Endothelial cell of umbilical vein (primary cell): ENCODE data around the gene EEF2K. TPM values are rescaled to one million over a fixed set of nuclear protein-coding genes. Genes with fewer than 3 reads are reported as not detected.

ENCODE experiments used
- BruUV-seq: library from RNA; stranded (reverse); fragments of 400-500 nt; replicated peaks from 2 replicates; lab custom pipeline; 2021; lab: Mats Ljungman, UMichigan
- CTCF ChIA-PET: fragments of 300-600, 350-600 bp; sonication (Branson Sonifier 250); formaldehyde crosslinking; loops from one replicate; lab custom pipeline; 2021; ENCODE audit warnings: antibody characterized with exemption, inconsistent platforms; lab: Charles Lee
- POLR2A ChIA-PET: fragments of 300-600, 350-600 bp; sonication (Branson Sonifier 250); formaldehyde crosslinking; loops from one replicate; lab custom pipeline; 2021; ENCODE audit warnings: antibody characterized with exemption, inconsistent platforms; lab: Charles Lee
- DNase-seq: peaks from one replicate; pipeline ENCODE4 v3.0.0-alpha.2; 2011; ENCODE audit warnings: low read depth, low spot score
- FAIRE-seq: peaks from 2 replicates; lab custom pipeline; 2011; peaks lifted over from hg19 to GRCh38; lab: Jason Lieb, UNC
- H2AFZ ChIP-seq: 2 replicates; pipeline ENCODE4 v1.6.0; 2012; ENCODE audit warnings: low read depth, low read length, control low read depth, inconsistent platforms
- H3K27ac ChIP-seq: 2 replicates; pipeline ENCODE4 v1.5.1; 2011; ENCODE audit warnings: low read depth, mild to moderate bottlenecking, control low read depth, low read length, moderate library complexity; ENCODE audit not compliant: insufficient read depth
- H3K27me3 ChIP-seq, 2 experiments: 2 replicates each; pipeline versions ENCODE4 v1.6.0 to v1.6.1; 2011; ENCODE audit warnings: low read length in 2 of 2, mixed read lengths in 1 of 2; ENCODE audit not compliant: control insufficient read depth in 2 of 2, insufficient read depth in 2 of 2
- H3K36me3 ChIP-seq, 2 experiments: 2 replicates in 1 of 2; 3 replicates in 1 of 2; pipeline ENCODE4 v1.5.1; 2011; ENCODE audit warnings: low read length in 2 of 2, mild to moderate bottlenecking in 1 of 2, moderate library complexity in 1 of 2; ENCODE audit not compliant: control insufficient read depth in 2 of 2, insufficient read depth in 2 of 2; ENCODE audit errors: extremely low read depth in 1 of 2
- H3K4me1 ChIP-seq: 3 replicates; pipeline ENCODE4 v1.5.1; 2011; ENCODE audit warnings: mild to moderate bottlenecking, low read length; ENCODE audit not compliant: control insufficient read depth, insufficient read depth; ENCODE audit errors: extremely low read depth
- H3K4me2 ChIP-seq: 2 replicates; pipeline ENCODE4 v1.6.1; 2011; ENCODE audit warnings: low read length, control low read depth, mixed read lengths; ENCODE audit not compliant: insufficient read depth
- H3K4me3 ChIP-seq, 3 experiments: fragments of 200-600 bp in 1 of 3; sonication (generic), shearing (Covaris generic) in 1 of 3; replicated peaks in 1 of 3; 2 replicates each; pipeline ENCODE4 v1.5.1; 2011 to 2016; ENCODE audit warnings: control low read depth in 3 of 3, low read length in 3 of 3, mild to moderate bottlenecking in 2 of 3, inconsistent platforms in 1 of 3, low read depth in 1 of 3, moderate library complexity in 1 of 3; ENCODE audit not compliant: insufficient read depth in 1 of 3
- H3K79me2 ChIP-seq: 2 replicates; pipeline ENCODE4 v1.6.0; 2012; ENCODE audit warnings: low read length, inconsistent platforms; ENCODE audit not compliant: control insufficient read depth, insufficient read depth
- H3K9ac ChIP-seq: replicated peaks from 2 replicates; pipeline ENCODE3; 2011; ENCODE audit warnings: low read length, control low read depth; ENCODE audit not compliant: insufficient read depth; ENCODE audit errors: extremely low read depth
- H3K9me1 ChIP-seq: replicated peaks from 3 replicates; pipeline ENCODE4 v1.6.0; 2011; ENCODE audit warnings: mild to moderate bottlenecking, low read length; ENCODE audit not compliant: control insufficient read depth, insufficient read depth; ENCODE audit errors: extremely low read depth
- H3K9me3 ChIP-seq: replicated peaks from 2 replicates; pipeline ENCODE4 v1.5.1; 2012; ENCODE audit warnings: low read length, inconsistent platforms; ENCODE audit not compliant: control insufficient read depth, insufficient read depth
- H4K20me1 ChIP-seq: replicated peaks from 2 replicates; pipeline ENCODE3; 2011; ENCODE audit warnings: mild to moderate bottlenecking, low read length; ENCODE audit not compliant: control insufficient read depth, insufficient read depth; ENCODE audit errors: extremely low read depth
- CTCF ChIP-seq, 2 donors: IDR thresholded peaks; 1 replicate in 1 of 2; 2 replicates in 1 of 2; pipeline ENCODE4 v1.5.1; 2011; ENCODE audit warnings: low read length in 2 of 2, mild to moderate bottlenecking in 2 of 2, moderate library complexity in 2 of 2, control low read depth in 1 of 2, inconsistent platforms in 1 of 2, low read depth in 1 of 2; ENCODE audit not compliant: insufficient read depth in 1 of 2; ENCODE audit errors: extremely low read depth in 1 of 2
- EZH2 ChIP-seq: IDR thresholded peaks from 2 replicates; pipeline ENCODE4 v1.6.1; 2012; ENCODE audit warnings: borderline replicate concordance, low read depth, mild to moderate bottlenecking, moderate library complexity, low read length, inconsistent platforms; ENCODE audit not compliant: severe bottlenecking
- FOS ChIP-seq: IDR thresholded peaks from 2 replicates; pipeline ENCODE4 v1.6.1; 2011; ENCODE audit warnings: mild to moderate bottlenecking, low read length, moderate library complexity, borderline replicate concordance; ENCODE audit not compliant: insufficient read depth
- GATA2 ChIP-seq: IDR thresholded peaks from 2 replicates; pipeline ENCODE4 v1.7.0; 2011; ENCODE audit warnings: low read depth, mild to moderate bottlenecking, moderate library complexity, mixed read lengths, low read length; ENCODE audit not compliant: insufficient read length, insufficient read depth
- JUN ChIP-seq: IDR thresholded peaks from 2 replicates; pipeline ENCODE4 v1.6.1; 2011; ENCODE audit warnings: borderline replicate concordance, low read depth; ENCODE audit not compliant: insufficient read length, insufficient read depth
- MYC ChIP-seq: IDR thresholded peaks from one replicate; pipeline ENCODE4 v1.6.1; 2011; ENCODE audit warnings: mild to moderate bottlenecking, low read depth, low read length
- POLR2A ChIP-seq: IDR thresholded peaks from 2 replicates; pipeline ENCODE4 v1.6.1; 2012; ENCODE audit warnings: low read depth, mild to moderate bottlenecking, control low read depth, low read length
- POLR2AphosphoS5 ChIP-seq: IDR thresholded peaks from 2 replicates; pipeline ENCODE4 v1.6.1; 2012; ENCODE audit warnings: low read depth, mild to moderate bottlenecking, control low read depth, low read length, moderate library complexity; ENCODE audit not compliant: insufficient read depth
- dilution Hi-C: fragments of 300-500 bp; cut with MboI; formaldehyde crosslinking; loops from one replicate; pipeline ENCODE4 v1.15.0; 2019; ENCODE audit warnings: low sequenced_read_pairs; ENCODE audit not compliant: extremely low pct_ligation_motif_present
- intact Hi-C: fragments of 100-400 bp; cut with micrococcal nuclease; formaldehyde crosslinking; loops from one replicate; pipeline ENCODE4 v1.10.0; 2022
- polyA plus RNA-seq, 4 experiments: library from polyadenylated mRNA; depleted of rRNA in 3 of 4; stranded (reverse) in 3 of 4; unstranded in 1 of 4; fragments of >200 nt; gene quantifications; 2 replicates each; pipeline versions ENCODE4 v1.2.1 to v1.2.3, GENCODE V29; 2011 to 2012; ENCODE audit warnings: missing spikeins in 1 of 4
- total RNA-seq: library from RNA; stranded (reverse); gene quantifications from 2 replicates; pipeline ENCODE4 v1.2.3, GENCODE V29; 2021
- TF ChIP-seq, protein P1 (sequence below): IDR thresholded peaks from 2 replicates; pipeline ENCODE4 v1.6.1; 2011; ENCODE audit not compliant: insufficient read depth, insufficient read length

EEF2K gene
- total and polyA plus RNA-seq, 2 donors (not counting 3 experiments of a cell fraction or from before 2014, with no cell fraction given): 16.0 to 48.6 TPM

GRCh38 chr16:22329199-22329695, 123.2 kb downstream of the EEF2K start:
- dilution Hi-C loops (no loop called here), intact Hi-C loops (loop anchor here (10.0 kb wide), 1 partner anchor 346 kb away; no protein-coding TSS in a partner anchor)
- no peak for FAIRE-seq
- no peak overlapping the region for H2AFZ ChIP-seq
- H3K9me3 ChIP-seq: no peaks in the 10 kb centered on the region
- H3K9me1 ChIP-seq: no peaks in the 10 kb centered on the region
- no peaks in the 10 kb centered on the region for H3K4me1 ChIP-seq
- no peak overlapping the region for H3K27ac ChIP-seq
- no peak for TF ChIP-seq FOS
- no peak for TF ChIP-seq CTCF (IDR thresholded peaks at IDR 0.05; ENCODE audit: extremely low read depth in 1 of 2, insufficient read depth in 1 of 2, low read depth in 1 of 2, low read length in 2 of 2)
- TF ChIP-seq POLR2A: no peak
- TF ChIP-seq JUN: no peak
- no peak for TF ChIP-seq MYC
- TF ChIP-seq, protein P1, sequence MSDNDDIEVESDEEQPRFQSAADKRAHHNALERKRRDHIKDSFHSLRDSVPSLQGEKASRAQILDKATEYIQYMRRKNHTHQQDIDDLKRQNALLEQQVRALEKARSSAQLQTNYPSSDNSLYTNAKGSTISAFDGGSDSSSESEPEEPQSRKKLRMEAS: no peak
- no peak for TF ChIP-seq EZH2
- TF ChIP-seq POLR2AphosphoS5: no peak
- no peak for TF ChIP-seq GATA2
- H3K79me2 ChIP-seq: no peaks in the 10 kb centered on the region
- H3K4me3 ChIP-seq: no peak overlapping the region
- DNase-seq: no peak
- H3K27me3 ChIP-seq: no peaks in the 10 kb centered on the region
- POLR2A ChIA-PET: no interaction called here
- peaks cover 8 to 43% of the 10 kb centered on the region in 2 experiments for H3K36me3 ChIP-seq
- no TSS peak for BruUV-seq
- no peak overlapping the region for H3K9ac ChIP-seq
- CTCF ChIA-PET: interaction anchor here (0.6 to 1.9 kb wide), 3 partner anchors 8 to 61 kb away, joined by 3 to 15 read pairs (median 10); no protein-coding TSS in a partner anchor
- H3K4me2 ChIP-seq: no peak overlapping the region
- H4K20me1 ChIP-seq: no peaks in the 10 kb centered on the region
